H1 (cell line): ENCODE data around the gene SLC22A23. TPM values are rescaled to one million over a fixed set of nuclear protein-coding genes. Genes with fewer than 3 reads are reported as not detected.

Experiments used
- CTCF ChIA-PET: fragments of 300-600 bp; sonication (Branson Sonifier 250); formaldehyde crosslinking; loops from one replicate; lab custom pipeline; 2021; ENCODE audit not compliant: partially characterized antibody; lab: Charles Lee
- POLR2A ChIA-PET: fragments of 300-600 bp; sonication (Branson Sonifier 250); formaldehyde crosslinking; loops from one replicate; lab custom pipeline; 2021; ENCODE audit warnings: inconsistent platforms; ENCODE audit not compliant: partially characterized antibody; lab: Charles Lee
- DNase-seq, 2 experiments: peaks; one replicate each; pipeline versions ENCODE4 v3.0.0 to v3.0.0-alpha.2; 2010 to 2022; ENCODE audit warnings: low spot score in 2 of 2, low read depth in 1 of 2, mixed read lengths in 1 of 2
- FAIRE-seq: peaks from 2 replicates; lab custom pipeline; 2011; peaks lifted over from hg19 to GRCh38; lab: Jason Lieb, UNC
- H2AFZ ChIP-seq: 2 replicates; pipeline ENCODE4 v1.8.1; 2012; ENCODE audit warnings: low read length, inconsistent platforms
- H2AK5ac ChIP-seq: 2 replicates; pipeline ENCODE4 v1.6.1; 2013; ENCODE audit warnings: low read depth, low read length
- H2BK120ac ChIP-seq: replicated peaks from 2 replicates; pipeline ENCODE3; 2013; ENCODE audit warnings: low read depth, low read length, inconsistent platforms
- H2BK12ac ChIP-seq: 2 replicates; pipeline ENCODE4 v1.6.1; 2013; ENCODE audit warnings: low read depth, low read length
- H2BK15ac ChIP-seq: 2 replicates; pipeline ENCODE4 v1.6.1; 2013; ENCODE audit warnings: low read length
- H2BK20ac ChIP-seq: 2 replicates; pipeline ENCODE4 v1.6.1; 2013; ENCODE audit warnings: low read length
- H2BK5ac ChIP-seq: 2 replicates; pipeline ENCODE4 v1.6.1; 2013; ENCODE audit warnings: low read depth, low read length
- H3K14ac ChIP-seq: 2 replicates; pipeline ENCODE4 v1.6.1; 2013; ENCODE audit warnings: inconsistent platforms; ENCODE audit not compliant: insufficient read length
- H3K18ac ChIP-seq: 2 replicates; pipeline ENCODE4 v1.6.1; 2013; ENCODE audit warnings: low read length; ENCODE audit errors: extremely low read depth
- H3K23ac ChIP-seq: 2 replicates; pipeline ENCODE4 v1.6.1; 2013; ENCODE audit warnings: inconsistent platforms; ENCODE audit not compliant: insufficient read length
- H3K23me2 ChIP-seq: 2 replicates; pipeline ENCODE4 v1.6.1; 2013; ENCODE audit warnings: low read depth, low read length
- H3K27ac ChIP-seq: 2 replicates; pipeline ENCODE4 v1.6.1; 2011; ENCODE audit warnings: low read depth, low read length, inconsistent platforms
- H3K27me3 ChIP-seq, 4 experiments: replicated peaks in 1 of 4; 1 replicate in 1 of 4; 2 replicates in 3 of 4; pipeline versions ENCODE4 v1.6.1 to v1.8.1; 2011 to 2013; ENCODE audit warnings: low read length in 3 of 4, mild to moderate bottlenecking in 3 of 4, inconsistent platforms in 2 of 4, mixed read lengths in 2 of 4, moderate library complexity in 1 of 4; ENCODE audit not compliant: control insufficient read depth in 3 of 4, insufficient read depth in 3 of 4; ENCODE audit errors: extremely low read depth in 1 of 4
- H3K36me3 ChIP-seq, 4 experiments: 2 replicates each; pipeline versions ENCODE4 v1.6.1 to v1.8.1; 2011 to 2013; ENCODE audit warnings: mild to moderate bottlenecking in 4 of 4, low read length in 3 of 4, moderate library complexity in 2 of 4, control low read depth in 1 of 4, inconsistent platforms in 1 of 4; ENCODE audit not compliant: insufficient read depth in 4 of 4, control insufficient read depth in 2 of 4
- H3K4ac ChIP-seq: replicated peaks from 2 replicates; pipeline ENCODE3; 2013; ENCODE audit warnings: low read length, low read depth, mixed read lengths, inconsistent platforms; ENCODE audit not compliant: insufficient read length
- H3K4me1 ChIP-seq, 4 experiments: replicated peaks in 1 of 4; 1 replicate in 1 of 4; 2 replicates in 3 of 4; pipeline versions ENCODE4 v1.6.1 to v1.8.1; 2011 to 2013; ENCODE audit warnings: low read length in 3 of 4, inconsistent platforms in 2 of 4, mixed read lengths in 1 of 4; ENCODE audit not compliant: insufficient read depth in 4 of 4, control insufficient read depth in 3 of 4
- H3K4me2 ChIP-seq, 2 experiments: 2 replicates each; pipeline versions ENCODE4 v1.6.1 to v1.8.1; 2011 to 2013; ENCODE audit warnings: low read depth in 2 of 2, low read length in 2 of 2, control low read depth in 1 of 2, inconsistent platforms in 1 of 2, mild to moderate bottlenecking in 1 of 2; ENCODE audit not compliant: insufficient read depth in 1 of 2
- H3K4me3 ChIP-seq, 4 experiments: fragments of 200-600, 300-600 bp in 1 of 4; sonication (generic), shearing (Covaris generic), sonication (Bioruptor Twin) in 1 of 4; 2 replicates each; pipeline versions ENCODE4 v1.5.1 to v1.8.1; 2011 to 2016; ENCODE audit warnings: low read length in 4 of 4, low read depth in 3 of 4, control low read depth in 2 of 4, inconsistent platforms in 2 of 4, mild to moderate bottlenecking in 2 of 4, mixed read lengths in 1 of 4, moderate library complexity in 1 of 4; ENCODE audit not compliant: insufficient read depth in 2 of 4; ENCODE audit errors: extremely low read depth in 1 of 4
- H3K56ac ChIP-seq: replicated peaks from 2 replicates; pipeline ENCODE3; 2013; ENCODE audit warnings: low read depth, mild to moderate bottlenecking, mixed read lengths, low read length, inconsistent platforms; ENCODE audit not compliant: insufficient read length
- H3K79me1 ChIP-seq: 2 replicates; pipeline ENCODE4 v1.6.1; 2013; ENCODE audit warnings: low read depth, low read length, control low read depth
- H3K79me2 ChIP-seq, 2 experiments: 2 replicates each; pipeline versions ENCODE4 v1.6.1 to v1.8.1; 2012 to 2013; ENCODE audit warnings: low read length in 2 of 2, mild to moderate bottlenecking in 2 of 2, inconsistent platforms in 1 of 2; ENCODE audit not compliant: insufficient read depth in 2 of 2, control insufficient read depth in 1 of 2
- H3K9ac ChIP-seq, 4 experiments: replicated peaks in 1 of 4; 1 replicate in 1 of 4; 2 replicates in 3 of 4; pipeline versions ENCODE4 v1.6.1 to v1.8.1; 2011 to 2013; ENCODE audit warnings: low read depth in 3 of 4, low read length in 3 of 4, control low read depth in 2 of 4, mild to moderate bottlenecking in 2 of 4, moderate library complexity in 2 of 4, inconsistent platforms in 1 of 4; ENCODE audit errors: extremely low read depth in 1 of 4
- H3K9me3 ChIP-seq, 2 experiments: 2 replicates each; pipeline versions ENCODE4 v1.6.1 to v1.8.1; 2012 to 2013; ENCODE audit warnings: mild to moderate bottlenecking in 2 of 2, moderate library complexity in 2 of 2, control low read depth in 1 of 2, inconsistent platforms in 1 of 2, low read depth in 1 of 2, low read length in 1 of 2, mixed read lengths in 1 of 2; ENCODE audit not compliant: insufficient read depth in 2 of 2
- H4K20me1 ChIP-seq, 2 experiments: replicated peaks in 1 of 2; 2 replicates each; pipeline versions ENCODE3 to v1.8.1; 2011 to 2013; ENCODE audit warnings: inconsistent platforms in 2 of 2, low read length in 2 of 2, mild to moderate bottlenecking in 1 of 2; ENCODE audit not compliant: insufficient read depth in 2 of 2, control insufficient read depth in 1 of 2
- H4K5ac ChIP-seq: 2 replicates; pipeline ENCODE4 v1.6.1; 2013; ENCODE audit warnings: low read length, low read depth, mixed read lengths, inconsistent platforms; ENCODE audit not compliant: insufficient read length
- H4K8ac ChIP-seq: 2 replicates; pipeline ENCODE4 v1.8.0; 2013; ENCODE audit warnings: mild to moderate bottlenecking, moderate library complexity, low read length, inconsistent platforms; ENCODE audit not compliant: insufficient read depth; ENCODE audit errors: extremely low read depth
- H4K91ac ChIP-seq: replicated peaks from 2 replicates; pipeline ENCODE3; 2013; ENCODE audit warnings: low read length, mixed read lengths, inconsistent platforms; ENCODE audit not compliant: insufficient read length
- BACH1 ChIP-seq: IDR thresholded peaks from 2 replicates; pipeline ENCODE4 v1.6.1; 2012; ENCODE audit warnings: low read length, improper control_type of control experiment
- EZH2 ChIP-seq: fragments of 200-600 bp; sonication (generic); IDR thresholded peaks from 2 replicates; pipeline ENCODE4 v1.7.1; 2012; ENCODE audit warnings: low read depth, mild to moderate bottlenecking, moderate library complexity, low read length, inconsistent platforms; ENCODE audit not compliant: severe bottlenecking
- JUND ChIP-seq: IDR thresholded peaks from 2 replicates; pipeline ENCODE4 v1.6.1; 2011; ENCODE audit warnings: mild to moderate bottlenecking, improper control_type of control experiment, low read length
- KDM4A ChIP-seq: IDR thresholded peaks from one replicate; pipeline ENCODE4 v1.7.1; 2012; ENCODE audit warnings: low read depth, mild to moderate bottlenecking, moderate library complexity, low read length, inconsistent platforms; ENCODE audit not compliant: severe bottlenecking
- PHF8 ChIP-seq: fragments of 200-600 bp; sonication (generic); conservative IDR thresholded peaks from 2 replicates; pipeline ENCODE4 v1.7.1; 2012; ENCODE audit warnings: low read depth, mild to moderate bottlenecking, inconsistent platforms, low read length, moderate library complexity
- POLR2AphosphoS5 ChIP-seq: IDR thresholded peaks from 2 replicates; pipeline ENCODE4 v1.6.1; 2011; ENCODE audit warnings: low read depth, low read length
- RFX5 ChIP-seq: IDR thresholded peaks from 2 replicates; pipeline ENCODE4 v1.6.1; 2011; ENCODE audit warnings: low read depth, low read length, improper control_type of control experiment, borderline replicate concordance
- RXRA ChIP-seq: IDR thresholded peaks from 2 replicates; pipeline ENCODE4 v1.6.1; 2011; ENCODE audit warnings: low read depth, mild to moderate bottlenecking, low read length, moderate library complexity; ENCODE audit not compliant: insufficient read depth
- SAP30 ChIP-seq: fragments of 300-600 bp; sonication (generic); IDR thresholded peaks from 2 replicates; pipeline ENCODE4 v1.7.1; 2012; ENCODE audit warnings: low read length, moderate library complexity, mild to moderate bottlenecking, inconsistent platforms; ENCODE audit not compliant: insufficient read depth, insufficient replicate concordance
- SP4 ChIP-seq: IDR thresholded peaks from 2 replicates; pipeline ENCODE4 v1.6.1; 2012; ENCODE audit warnings: low read length, inconsistent platforms
- SRF ChIP-seq: IDR thresholded peaks from 2 replicates; pipeline ENCODE4 v1.6.1; 2011; ENCODE audit warnings: mild to moderate bottlenecking, low read depth, low read length, moderate library complexity
- WGBS, 2 experiments: shearing (Covaris generic) in 1 of 2; methylation state at CpG; one replicate each; pipeline versions ENCODE4 v1.1.6 to v1.1.7; 2013 to 2015; ENCODE audit warnings: low lambda C conversion rate in 2 of 2, mixed read lengths in 2 of 2, inconsistent platforms in 1 of 2, low coverage in 1 of 2, missing lambda C conversion rate in 1 of 2; ENCODE audit not compliant: insufficient replicate concordance in 2 of 2, insufficient coverage in 1 of 2, insufficient read length in 1 of 2; ENCODE audit errors: extremely low coverage in 1 of 2, missing lambda C conversion rate in 1 of 2; 5-methylcytosine and 5-hydroxymethylcytosine counted together
- polyA plus RNA-seq, 7 experiments: library from polyadenylated mRNA; depleted of rRNA in 3 of 7; stranded (reverse) in 5 of 7; unstranded in 2 of 7; fragments of >200 nt in 5 of 7; fragments of 200-250 nt in 2 of 7; gene quantifications; 1 replicate in 5 of 7; 2 replicates in 1 of 7; 4 replicates in 1 of 7; pipeline versions ENCODE4 v1.2.1 to v1.2.3, GENCODE V29; 2011 to 2013; ENCODE audit warnings: missing spikeins in 2 of 7, mixed read lengths in 2 of 7
- total RNA-seq: library from RNA; stranded (reverse); fragmentation: NEBNext Ultra II Directional; extraction: Animal tissue kit (Norgen Biotek cat#: 25700); gene quantifications from 2 replicates; pipeline ENCODE4 v1.2.1, GENCODE V29; 2021

SLC22A23 gene
- total and polyA plus RNA-seq, 2 of the 8 experiments (the other 6 are each of a cell fraction or from before 2014, with no cell fraction given): 9.9 to 38.4 TPM

DNA sequence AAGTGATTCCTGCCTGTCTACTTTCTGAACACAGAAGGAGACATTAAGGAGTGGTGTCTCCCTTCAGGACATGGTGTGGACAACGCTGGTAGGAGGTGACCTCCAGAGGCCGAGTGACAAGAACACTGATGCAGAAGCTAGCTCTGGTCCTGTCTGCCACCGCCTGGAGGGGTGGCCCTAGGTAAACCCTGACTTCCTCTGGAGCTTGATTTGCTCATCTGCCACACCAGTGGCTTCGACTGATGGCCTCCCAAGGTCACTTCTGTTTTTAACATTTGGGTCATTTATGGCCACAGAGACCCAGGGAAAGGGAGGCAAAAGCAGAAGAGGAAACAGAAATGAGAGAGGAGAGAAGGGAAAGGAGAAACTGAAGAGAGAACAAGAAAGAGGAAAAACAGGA, 49.4 kb upstream of the SLC22A23 start:
- Histone ChIP-seq H4K20me1 (no peaks in the 10 kb centered on the region), H2AK5ac (no peak overlapping the region), H3K9me3 (no peaks in the 10 kb centered on the region; a peak in 1 of 4 replicates), H3K79me1 (no peaks in the 10 kb centered on the region), H2BK12ac (no peak overlapping the region; the same call in 1 of the 2 replicates), H4K5ac (no peak overlapping the region), H4K8ac (no peak overlapping the region), H3K23me2 (peaks cover 2% of the 10 kb centered on the region; the same call in 1 of the 2 replicates), H3K23ac (no peak overlapping the region), H3K36me3 (no peaks in the 10 kb centered on the region), H2BK120ac (no peak overlapping the region), H3K4me3 (no peak overlapping the region), H3K27me3 (peaks cover 0 to 1% (median 0%) of the 10 kb centered on the region in 4 experiments; a peak in 1 of 7 replicates), H3K27ac (no peak overlapping the region), H2AFZ (no peak overlapping the region), H2BK20ac (no peak overlapping the region), H3K4me2 (no peak overlapping the region), H3K4ac (no peak overlapping the region), H3K9ac (no peak overlapping the region), H3K18ac (no peak overlapping the region), H3K56ac (no peak overlapping the region), H2BK15ac (no peak overlapping the region), H3K4me1 (peaks cover 5 to 6% (median 6%) of the 10 kb centered on the region in 4 experiments; a peak in 5 of 7 replicates), H3K79me2 (no peaks in the 10 kb centered on the region), H2BK5ac (no peak overlapping the region), H3K14ac (no peak overlapping the region), H4K91ac (no peak overlapping the region)
- ChIA-PET POLR2A (no interaction called here), CTCF (interaction anchor here (0.6 to 1.5 kb wide), 5 partner anchors 8 to 225 kb away, joined by 3 to 5 read pairs (median 4); no protein-coding TSS in a partner anchor)
- TF ChIP-seq PHF8 (no peak), SAP30 (no peak), KDM4A (no peak), SP4 (no peak), JUND (no peak), RXRA (no peak), POLR2AphosphoS5 (no peak), RFX5 (no peak), BACH1 (no peak), SRF (no peak), EZH2 (no peak)
- no peak for DNase-seq
- FAIRE-seq: no peak
- WGBS, 2 experiments: 89% methylated on average over 4 of the region's 4 CpGs; no CpG with 5 or more reads in 1 of the 2 experiments
